Right atrium auricular region (tissue), 2 donors: ENCODE data around the gene SLC2A11. TPM values are rescaled to one million over a fixed set of nuclear protein-coding genes. Genes with fewer than 3 reads are reported as not detected.
A peak's percentile ranks its signal among the peaks of the same experiment; 100 is the strongest.

Experiments
- DNase-seq: peaks from one replicate; pipeline ENCODE4 v3.0.0-alpha.2; 2019; ENCODE audit warnings: low spot score
- H3K27ac ChIP-seq, 2 donors: fragments of 200-600 bp; sonication (generic); 1 replicate in 1 of 2; 2 replicates in 1 of 2; pipeline ENCODE4 v1.5.1; 2016 to 2019
- H3K27me3 ChIP-seq, 2 donors: fragments of 200-600 bp; sonication (generic); one replicate each; pipeline versions ENCODE4 v1.5.1 to v1.6.0; 2017 to 2019
- H3K36me3 ChIP-seq: fragments of 200-600 bp; sonication (generic); one replicate; pipeline ENCODE4 v1.5.1; 2016
- H3K4me1 ChIP-seq, 2 donors: fragments of 200-600 bp; sonication (generic); one replicate each; pipeline versions ENCODE4 v1.5.1 to v1.6.0; 2017 to 2019
- H3K4me3 ChIP-seq, 2 donors: fragments of 200-600 bp; sonication (generic); 1 replicate in 1 of 2; 2 replicates in 1 of 2; pipeline ENCODE4 v1.5.1; 2017 to 2019; ENCODE audit warnings: mild to moderate bottlenecking in 1 of 2, moderate library complexity in 1 of 2
- H3K9me3 ChIP-seq, 2 donors: fragments of 200-600 bp; sonication (generic); one replicate each; pipeline ENCODE4 v1.5.1; 2019
- total RNA-seq, 2 donors: library from RNA; depleted of rRNA; stranded (reverse); fragments of >200 nt; gene quantifications; one replicate each; pipeline ENCODE4 v1.1.0, GENCODE V29; 2016
- TF ChIP-seq, protein P1 (sequence below), 2 donors: fragments of 200-600 bp; sonication (generic); IDR thresholded peaks; one replicate each; pipeline ENCODE4 v1.5.1; 2019; ENCODE audit warnings: antibody characterized with exemption in 2 of 2

Gene SLC2A11
- total RNA-seq, 2 donors from 2014 or later = 10.6 to 15.5 TPM

DNA sequence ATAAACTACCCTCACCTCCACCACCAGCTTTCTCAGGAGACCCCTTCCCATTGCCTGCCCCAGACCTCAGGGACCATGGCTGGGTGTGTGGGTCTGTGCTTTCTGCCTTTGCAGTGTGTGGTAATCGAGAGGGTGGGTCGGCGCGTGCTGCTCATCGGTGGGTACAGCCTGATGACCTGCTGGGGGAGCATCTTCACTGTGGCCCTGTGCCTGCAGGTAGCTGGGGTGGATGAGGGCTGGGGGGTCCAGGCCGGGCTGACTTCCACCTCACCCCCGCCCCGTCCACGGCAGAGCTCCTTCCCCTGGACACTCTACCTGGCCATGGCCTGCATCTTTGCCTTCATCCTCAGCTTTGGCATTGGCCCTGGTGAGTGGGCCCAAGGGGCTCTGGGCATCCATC, 26.0 kb downstream of the SLC2A11 start:
- TF ChIP-seq, protein P1, sequence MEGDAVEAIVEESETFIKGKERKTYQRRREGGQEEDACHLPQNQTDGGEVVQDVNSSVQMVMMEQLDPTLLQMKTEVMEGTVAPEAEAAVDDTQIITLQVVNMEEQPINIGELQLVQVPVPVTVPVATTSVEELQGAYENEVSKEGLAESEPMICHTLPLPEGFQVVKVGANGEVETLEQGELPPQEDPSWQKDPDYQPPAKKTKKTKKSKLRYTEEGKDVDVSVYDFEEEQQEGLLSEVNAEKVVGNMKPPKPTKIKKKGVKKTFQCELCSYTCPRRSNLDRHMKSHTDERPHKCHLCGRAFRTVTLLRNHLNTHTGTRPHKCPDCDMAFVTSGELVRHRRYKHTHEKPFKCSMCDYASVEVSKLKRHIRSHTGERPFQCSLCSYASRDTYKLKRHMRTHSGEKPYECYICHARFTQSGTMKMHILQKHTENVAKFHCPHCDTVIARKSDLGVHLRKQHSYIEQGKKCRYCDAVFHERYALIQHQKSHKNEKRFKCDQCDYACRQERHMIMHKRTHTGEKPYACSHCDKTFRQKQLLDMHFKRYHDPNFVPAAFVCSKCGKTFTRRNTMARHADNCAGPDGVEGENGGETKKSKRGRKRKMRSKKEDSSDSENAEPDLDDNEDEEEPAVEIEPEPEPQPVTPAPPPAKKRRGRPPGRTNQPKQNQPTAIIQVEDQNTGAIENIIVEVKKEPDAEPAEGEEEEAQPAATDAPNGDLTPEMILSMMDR (IDR thresholded peaks at IDR 0.05) = no peak
- Histone ChIP-seq H3K36me3 (no peaks in the 10 kb centered on the region), H3K27ac (no peak overlapping the region), H3K9me3 (no peaks in the 10 kb centered on the region), H3K4me3 (no peak overlapping the region), H3K4me1 (peaks cover 0 to 8% of the 10 kb centered on the region in 2 donors), H3K27me3 (no peaks in the 10 kb centered on the region)
- no peak for DNase-seq

DNA sequence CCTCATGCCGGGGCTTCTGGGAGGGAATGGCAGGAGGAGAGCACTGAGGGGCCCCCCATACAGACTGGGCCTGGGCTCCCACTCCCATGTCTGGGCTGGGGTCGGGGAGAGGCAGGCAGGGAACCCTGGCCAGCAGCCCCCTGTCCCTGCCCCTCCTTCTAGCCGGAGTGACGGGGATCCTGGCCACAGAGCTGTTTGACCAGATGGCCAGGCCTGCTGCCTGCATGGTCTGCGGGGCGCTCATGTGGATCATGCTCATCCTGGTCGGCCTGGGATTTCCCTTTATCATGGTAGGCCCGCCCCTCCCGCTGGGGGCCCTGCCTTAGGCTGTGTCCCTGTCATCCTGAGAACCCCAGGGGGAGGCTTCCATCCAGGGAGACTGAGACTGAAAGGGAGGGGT, 26.5 kb downstream of the SLC2A11 start:
- Histone ChIP-seq H3K4me1 (peaks cover 0 to 10% of the 10 kb centered on the region in 2 donors), H3K4me3 (no peak overlapping the region), H3K27me3 (no peaks in the 10 kb centered on the region), H3K36me3 (no peaks in the 10 kb centered on the region), H3K27ac (no peak overlapping the region), H3K9me3 (no peaks in the 10 kb centered on the region)
- DNase-seq = no peak
- TF ChIP-seq, protein P1 (IDR thresholded peaks at IDR 0.05) = no peak

DNA sequence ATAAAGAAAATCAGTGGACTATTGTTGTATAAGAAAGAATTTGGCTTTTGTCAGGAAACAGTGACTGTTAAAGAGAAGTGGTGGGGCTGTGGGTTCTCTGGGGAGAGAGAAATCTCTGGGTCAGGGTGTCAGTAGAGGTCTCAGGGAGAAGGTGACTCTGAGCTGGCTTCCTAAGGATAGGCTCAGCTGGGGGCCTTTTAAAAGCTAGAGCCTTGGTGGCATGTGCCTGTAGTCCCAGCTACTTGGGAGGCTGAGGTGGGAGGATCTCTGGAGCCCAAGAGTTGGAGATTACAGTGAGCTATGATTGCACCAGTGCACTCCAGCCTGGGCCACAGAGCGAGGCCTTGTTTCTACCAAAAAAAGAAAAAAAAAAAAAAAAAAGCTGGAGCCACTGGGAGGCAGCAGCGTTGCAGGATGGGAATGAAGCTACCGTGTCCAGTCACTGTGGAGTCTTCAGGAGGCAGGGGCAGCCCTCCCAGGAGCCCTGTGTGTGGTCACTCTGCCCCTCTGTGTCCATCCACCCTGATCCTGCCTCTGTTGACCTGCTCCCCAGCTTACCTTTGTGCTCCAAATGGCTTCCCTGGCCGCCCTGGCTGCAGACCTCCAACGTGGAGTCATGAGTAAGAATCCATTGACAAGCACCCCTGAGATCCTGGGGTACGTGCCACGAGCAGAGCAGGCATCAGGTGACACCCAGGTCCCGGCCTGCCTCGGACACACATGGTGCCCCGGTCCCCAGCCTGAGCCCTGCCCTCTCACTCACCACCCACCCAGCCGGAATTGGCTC, 31.1 kb downstream of the SLC2A11 start:
- H3K9me3 ChIP-seq = no peaks in the 10 kb centered on the region
- no peak overlapping the region for H3K4me3 ChIP-seq
- peaks cover 0 to 21% of the 10 kb centered on the region in 2 donors for H3K4me1 ChIP-seq
- TF ChIP-seq, protein P1 (IDR thresholded peaks at IDR 0.05) = peak in 1 of 2 donors; percentile 26
- H3K36me3 ChIP-seq = no peaks in the 10 kb centered on the region
- no peaks in the 10 kb centered on the region for H3K27me3 ChIP-seq
- DNase-seq = no peak
- peak overlapping the region; percentile 51 to 60 for H3K27ac ChIP-seq

DNA sequence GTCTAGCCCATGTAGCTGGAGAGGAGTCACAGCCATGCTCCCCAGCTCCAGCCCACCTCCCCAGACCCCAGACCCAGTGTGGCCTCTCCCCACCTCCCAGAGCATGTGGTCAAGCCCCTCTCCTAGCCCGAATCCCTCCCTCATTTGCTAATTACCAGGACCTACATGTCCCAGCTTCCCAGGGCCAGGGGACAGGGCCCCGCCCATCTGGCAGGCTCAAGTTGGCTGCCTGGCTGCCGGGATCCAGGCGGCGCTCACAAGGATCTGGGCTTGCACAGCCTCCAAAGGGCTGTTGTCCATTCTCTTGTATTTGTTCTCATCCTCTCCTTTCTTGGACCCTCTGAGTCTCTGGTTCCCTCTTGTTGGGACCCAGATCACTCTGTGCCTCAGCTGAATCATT, 31.9 kb downstream of the SLC2A11 start:
- H3K4me3 ChIP-seq = no peak overlapping the region
- no peak for DNase-seq
- H3K36me3 ChIP-seq = no peaks in the 10 kb centered on the region
- peak overlapping the region; percentile 23 to 51 for H3K27ac ChIP-seq
- TF ChIP-seq, protein P1 (IDR thresholded peaks at IDR 0.05) = no peak
- H3K4me1 ChIP-seq = peaks cover 0 to 25% of the 10 kb centered on the region in 2 donors
- no peaks in the 10 kb centered on the region for H3K27me3 ChIP-seq
- no peaks in the 10 kb centered on the region for H3K9me3 ChIP-seq

DNA sequence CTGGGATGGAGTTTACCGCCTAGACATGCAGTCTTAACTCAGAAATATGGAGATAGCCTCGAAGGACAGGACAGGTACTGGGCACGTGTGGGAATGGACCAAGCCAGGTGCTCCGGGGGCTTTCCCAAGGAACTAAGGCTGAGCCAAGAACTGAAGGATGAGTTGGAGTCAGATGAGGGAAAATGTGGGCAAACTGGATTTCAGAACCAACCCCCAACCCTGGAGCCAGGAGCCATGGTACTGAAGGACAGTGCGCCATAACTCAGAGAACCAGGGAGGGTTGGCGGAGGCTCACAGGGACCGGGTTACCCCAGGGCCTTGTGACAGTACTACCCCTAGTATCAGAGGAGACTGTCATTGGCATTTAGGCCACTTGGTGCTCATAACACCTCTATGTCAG, 34.1 kb downstream of the SLC2A11 start:
- peaks cover 0 to 38% of the 10 kb centered on the region in 2 donors for H3K4me1 ChIP-seq
- no peak for DNase-seq

More for the DNA sequence above, 34.1 kb downstream of the SLC2A11 start:
- H3K27me3 ChIP-seq = no peaks in the 10 kb centered on the region
- no peaks in the 10 kb centered on the region for H3K9me3 ChIP-seq
- H3K4me3 ChIP-seq = no peak overlapping the region
- peaks cover 9% of the 10 kb centered on the region for H3K36me3 ChIP-seq
- TF ChIP-seq, protein P1 (IDR thresholded peaks at IDR 0.05) = no peak
- H3K27ac ChIP-seq = no peak overlapping the region
